GM12874 (cell line): Measurements from ENCODE around the gene APBA1.

Experiments
- TF ChIP-seq, protein P1 (sequence below): IDR thresholded peaks from 2 replicates; pipeline ENCODE4 v1.5.1; 2011; ENCODE audit warnings: low read depth, mild to moderate bottlenecking, control low read depth, low read length, moderate library complexity; ENCODE audit not compliant: insufficient read depth

APBA1 gene

DNA sequence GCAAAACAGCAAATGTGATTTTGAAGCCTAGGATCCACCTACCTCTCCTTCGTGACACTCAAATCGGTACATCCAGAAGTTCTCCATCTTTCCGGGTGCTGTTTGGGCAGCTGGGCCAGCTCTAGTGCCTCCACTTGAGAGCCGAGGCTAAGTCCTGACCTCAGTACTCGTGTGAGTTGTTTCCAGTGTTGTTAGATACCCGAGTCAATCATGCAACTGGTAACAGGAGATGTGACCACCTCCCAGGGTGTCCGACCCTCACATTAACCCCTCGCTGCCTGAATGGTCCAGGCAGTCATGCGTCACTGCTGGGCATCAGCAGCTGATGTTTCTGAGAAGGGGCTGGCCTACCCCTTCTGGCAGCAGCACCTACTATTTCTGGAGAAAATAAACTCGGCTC is 176.9 kb downstream of the APBA1 start:
- TF ChIP-seq, protein P1, sequence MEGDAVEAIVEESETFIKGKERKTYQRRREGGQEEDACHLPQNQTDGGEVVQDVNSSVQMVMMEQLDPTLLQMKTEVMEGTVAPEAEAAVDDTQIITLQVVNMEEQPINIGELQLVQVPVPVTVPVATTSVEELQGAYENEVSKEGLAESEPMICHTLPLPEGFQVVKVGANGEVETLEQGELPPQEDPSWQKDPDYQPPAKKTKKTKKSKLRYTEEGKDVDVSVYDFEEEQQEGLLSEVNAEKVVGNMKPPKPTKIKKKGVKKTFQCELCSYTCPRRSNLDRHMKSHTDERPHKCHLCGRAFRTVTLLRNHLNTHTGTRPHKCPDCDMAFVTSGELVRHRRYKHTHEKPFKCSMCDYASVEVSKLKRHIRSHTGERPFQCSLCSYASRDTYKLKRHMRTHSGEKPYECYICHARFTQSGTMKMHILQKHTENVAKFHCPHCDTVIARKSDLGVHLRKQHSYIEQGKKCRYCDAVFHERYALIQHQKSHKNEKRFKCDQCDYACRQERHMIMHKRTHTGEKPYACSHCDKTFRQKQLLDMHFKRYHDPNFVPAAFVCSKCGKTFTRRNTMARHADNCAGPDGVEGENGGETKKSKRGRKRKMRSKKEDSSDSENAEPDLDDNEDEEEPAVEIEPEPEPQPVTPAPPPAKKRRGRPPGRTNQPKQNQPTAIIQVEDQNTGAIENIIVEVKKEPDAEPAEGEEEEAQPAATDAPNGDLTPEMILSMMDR, result no peak

DNA sequence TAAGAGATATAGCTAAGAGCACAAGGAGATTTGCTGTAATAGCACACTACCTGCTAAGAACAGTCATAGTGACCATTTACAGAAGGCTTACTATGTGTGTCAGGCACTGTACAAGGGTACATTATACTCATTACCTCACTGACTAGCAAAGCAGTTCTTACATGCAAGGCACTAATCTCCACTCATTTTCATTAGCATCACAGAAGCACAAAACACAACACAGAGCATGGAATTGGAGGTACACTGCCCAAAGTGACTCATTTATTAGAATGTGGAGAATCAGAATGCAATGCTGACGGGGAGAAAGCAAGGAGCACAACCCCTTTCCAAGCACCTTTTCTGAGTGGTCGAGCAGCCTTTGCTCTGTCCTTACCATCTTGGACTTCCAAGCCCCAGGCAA is 177.4 kb downstream of the APBA1 start:
- TF ChIP-seq, protein P1, result no peak

DNA sequence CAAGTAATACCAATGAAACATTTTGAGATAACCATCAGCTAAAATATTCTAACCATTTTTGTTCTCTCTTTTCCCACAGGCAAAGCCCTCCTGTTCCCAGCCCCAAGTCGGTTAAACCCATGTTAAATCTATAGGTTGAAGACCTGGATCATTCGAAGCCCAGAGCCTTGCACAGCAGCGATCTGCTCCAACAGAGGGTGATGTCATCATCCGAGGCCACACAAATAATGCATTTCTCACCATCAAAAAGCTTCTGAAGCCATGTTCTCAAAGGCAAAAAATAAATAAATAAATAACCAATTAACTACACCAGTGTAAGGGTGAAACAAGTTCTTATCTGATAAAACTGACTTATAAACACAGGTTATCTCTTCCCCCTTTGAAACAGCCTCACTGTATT is 178.0 kb downstream of the APBA1 start:
- TF ChIP-seq, protein P1, result no peak

DNA sequence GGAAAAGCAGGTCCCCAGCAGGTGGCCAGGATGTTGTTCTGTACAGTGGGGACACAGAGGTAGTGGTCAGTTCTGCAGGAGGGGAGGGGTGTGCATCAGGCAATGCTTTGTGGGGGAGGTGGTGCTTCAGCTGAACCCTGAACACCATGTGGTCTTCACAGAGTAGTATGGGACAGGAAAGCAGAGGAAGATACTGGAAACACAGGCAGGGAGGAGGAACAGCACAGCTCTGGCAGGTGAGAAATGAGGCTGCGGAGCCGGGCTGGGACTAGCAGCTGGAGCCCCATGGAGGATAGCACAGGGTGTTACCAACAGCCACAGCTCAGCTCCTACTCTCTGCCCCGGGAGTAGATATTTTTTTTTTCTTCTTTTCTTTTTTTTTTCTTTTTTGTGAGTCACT is 185.7 kb downstream of the APBA1 start:
- TF ChIP-seq, protein P1, result no peak

DNA sequence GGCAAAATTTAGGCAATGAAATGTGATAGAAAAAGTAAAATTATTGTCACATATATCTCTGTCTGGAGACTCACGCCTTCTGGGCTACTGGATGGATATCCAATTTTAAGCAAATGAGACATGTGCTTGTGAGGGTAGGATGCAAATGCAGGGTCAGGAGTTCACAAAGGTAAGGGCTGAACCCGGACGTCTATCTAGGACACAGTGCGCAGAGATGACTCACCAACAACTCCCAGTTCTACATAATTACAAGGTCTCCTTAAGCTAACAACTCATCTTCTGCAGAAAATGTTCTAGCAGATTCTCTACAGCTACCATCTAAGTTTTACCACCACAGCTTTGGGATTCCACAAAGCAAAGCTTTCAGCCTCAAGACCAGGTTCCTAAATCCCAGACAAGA is 186.7 kb downstream of the APBA1 start:
- TF ChIP-seq, protein P1, result no peak

DNA sequence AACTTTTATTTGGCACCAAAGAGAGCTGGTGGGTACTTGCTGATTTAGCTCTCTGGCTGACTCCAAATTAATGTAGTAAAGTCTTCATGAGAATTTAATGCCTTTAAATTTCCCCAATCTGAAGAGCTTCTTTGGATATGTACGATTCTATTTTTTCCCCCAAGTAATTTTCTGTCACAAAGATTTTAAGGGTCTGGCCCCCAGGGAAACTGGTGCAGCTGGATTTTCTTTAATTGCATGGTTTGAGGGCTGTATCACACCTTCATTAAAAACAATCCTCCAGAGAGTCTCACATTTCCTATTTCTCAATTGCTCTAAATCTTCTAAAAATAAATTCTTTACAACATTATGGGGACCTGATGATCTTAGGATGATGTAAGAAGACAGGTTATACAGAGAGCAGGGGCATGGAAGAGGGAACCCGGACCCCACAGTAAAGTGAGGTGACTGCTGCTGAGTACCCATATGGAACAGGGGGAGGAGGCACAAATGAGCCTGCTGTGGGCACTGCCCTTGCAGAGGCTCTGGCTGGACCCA is 188.2 kb downstream of the APBA1 start:
- TF ChIP-seq, protein P1, result no peak

DNA sequence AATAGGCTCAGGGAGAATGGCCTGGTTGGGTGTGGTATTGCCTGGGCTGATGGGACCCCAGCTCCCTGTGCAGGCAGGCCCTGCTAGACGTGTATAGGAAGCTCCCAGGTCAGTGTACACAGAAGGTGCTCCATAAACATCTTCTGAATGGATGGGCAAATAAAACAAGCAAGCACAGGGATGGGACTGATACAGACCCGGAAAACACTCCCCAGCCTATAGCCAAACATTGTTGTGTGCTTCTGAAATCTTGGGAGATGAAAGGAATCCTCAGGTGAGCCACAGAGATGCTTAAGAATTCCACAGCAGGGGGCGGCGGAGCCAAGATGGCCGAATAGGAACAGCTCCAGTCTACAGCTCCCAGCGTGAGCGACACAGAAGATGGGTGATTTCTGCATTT is 195.4 kb downstream of the APBA1 start:
- TF ChIP-seq, protein P1, result no peak

DNA sequence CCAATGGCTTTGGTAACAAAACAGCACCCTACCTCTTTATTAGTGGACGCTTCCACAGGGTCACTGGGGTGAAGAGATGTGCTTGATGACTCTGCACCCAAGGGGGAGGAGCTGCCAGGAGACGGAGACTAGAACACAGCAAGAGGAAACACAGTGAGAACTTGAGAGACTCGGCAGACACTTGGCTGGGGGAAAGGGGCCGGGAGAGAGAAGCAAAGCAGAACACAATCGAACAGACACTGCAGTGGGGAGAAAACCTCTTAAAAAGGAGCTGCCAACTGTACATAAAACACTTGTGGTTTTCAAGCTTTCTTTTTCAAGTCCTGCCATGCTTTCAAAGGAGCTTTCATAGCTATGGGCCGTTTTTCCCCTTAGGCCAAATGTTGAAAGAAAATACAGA is 196.2 kb downstream of the APBA1 start:
- TF ChIP-seq, protein P1, result no peak
